ENCODE results near the gene AXL. TPM values are rescaled to one million over a fixed set of nuclear protein-coding genes. Genes with fewer than 3 reads are reported as not detected.

The AXL gene
- 251 and 278 TPM in 2 replicates for total RNA-seq

GRCh38 chr19:41218615-41219507, at the start of gene AXL:
TSS of gene AXL (plus strand) at chr19:41219223. CDS start at chr19:41219393, 170 bp downstream.

GRCh38 chr19:41192574-41193429, 26.2 kb upstream of the AXL start, which contains the start of gene CYP2S1:
TSS of gene CYP2S1 (plus strand) at chr19:41193219. CDS start at chr19:41193265, 46 bp downstream.

GRCh38 chr19:41263850-41264580, 45.0 kb downstream of the AXL start, which contains the start of gene HNRNPUL1:
TSS of gene HNRNPUL1 (plus strand) at chr19:41264372. CDS start at chr19:41264504, 132 bp downstream.

GRCh38 chr19:41310033-41310831, 91.2 kb downstream of the AXL start, which contains the start of gene CCDC97:
TSS of gene CCDC97 (plus strand) at chr19:41310172. CDS start at chr19:41310311, 139 bp downstream.

Other genes starting within 250 kb of the AXL start
- gene CYP2B6, start 227.9 kb upstream of the AXL start, total RNA-seq = not detected in 2 replicates
- gene CYP2A13, start 130.8 kb upstream of the AXL start, total RNA-seq = not detected in 2 replicates
- gene CYP2F1, start 104.8 kb upstream of the AXL start, total RNA-seq = not detected in 2 replicates
- gene CYP2S1, start 26.0 kb upstream of the AXL start, total RNA-seq = 0.22 and 0.25 TPM in 2 replicates
- gene HNRNPUL1, start 45.1 kb downstream of the AXL start, total RNA-seq = 74.7 and 95.1 TPM in 2 replicates
- gene CCDC97, start 90.9 kb downstream of the AXL start, total RNA-seq = 5.5 and 7.2 TPM in 2 replicates
- 8.7 and 11.5 TPM in 2 replicates for gene TGFB1, start 134.7 kb downstream of the AXL start, total RNA-seq
- gene B9D2, start 144.9 kb downstream of the AXL start, total RNA-seq = 4.7 and 5.9 TPM in 2 replicates
- gene TMEM91, start 157.3 kb downstream of the AXL start, total RNA-seq = 3.4 and 10.7 TPM in 2 replicates
- gene EXOSC5, start 178.1 kb downstream of the AXL start, total RNA-seq = 11.5 and 18.0 TPM in 2 replicates
- 23.6 and 26.1 TPM in 2 replicates for gene BCKDHA, start 178.6 kb downstream of the AXL start, total RNA-seq
- gene B3GNT8, start 208.2 kb downstream of the AXL start, total RNA-seq = 1.5 TPM in 2 replicates
- gene DMAC2, start 220.7 kb downstream of the AXL start, total RNA-seq = 42.5 and 44.4 TPM in 2 replicates
- not detected in 2 replicates for gene ERICH4, start 223.9 kb downstream of the AXL start, total RNA-seq

Measured in uterine smooth muscle cell (primary cell).